Measurements from ENCODE around the gene KCNJ12.
"Not testable (repeated sequence)": the region's sequence is repeated elsewhere in the genome, so short reads cannot be mapped to it uniquely, and the experiment has no call there.

KCNJ12 gene

GRCh38 chr17:21422311-21423189 lies 46.4 kb downstream of the KCNJ12 start:
- DNase-seq (ENCODE audit: low spot score) = peak; percentile 27

- not testable (repeated sequence) for DNase-seq (ENCODE audit: low spot score)
Measured at GRCh38 chr17:21423190-21423493, 47.0 kb downstream of the KCNJ12 start.

- DNase-seq (ENCODE audit: low spot score) = not testable (repeated sequence)
Measured at GRCh38 chr17:21424697-21425096, 48.5 kb downstream of the KCNJ12 start.

- no peak for DNase-seq (ENCODE audit: low spot score)
Measured at GRCh38 chr17:21425321-21425720, 49.2 kb downstream of the KCNJ12 start.

GRCh38 chr17:21425736-21426135 lies 49.6 kb downstream of the KCNJ12 start:
- DNase-seq (ENCODE audit: low spot score) = no peak

GRCh38 chr17:21426246-21426645 lies 50.1 kb downstream of the KCNJ12 start:
- not testable (repeated sequence) for DNase-seq (ENCODE audit: low spot score)

- DNase-seq (ENCODE audit: low spot score) = not testable (repeated sequence)
Measured at GRCh38 chr17:21426876-21427275, 50.7 kb downstream of the KCNJ12 start.

GRCh38 chr17:21427727-21428126 lies 51.6 kb downstream of the KCNJ12 start:
- DNase-seq (ENCODE audit: low spot score) = not testable (repeated sequence)

- DNase-seq (ENCODE audit: low spot score) = not testable (repeated sequence)
Measured at GRCh38 chr17:21428752-21429424, 52.7 kb downstream of the KCNJ12 start.

- not testable (repeated sequence) for DNase-seq (ENCODE audit: low spot score)
Measured at GRCh38 chr17:21429921-21430628, 53.9 kb downstream of the KCNJ12 start.

- not testable (repeated sequence) for DNase-seq (ENCODE audit: low spot score)
Measured at GRCh38 chr17:21433971-21434370, 57.8 kb downstream of the KCNJ12 start.

- not testable (repeated sequence) for DNase-seq (ENCODE audit: low spot score)
Measured at GRCh38 chr17:21434976-21435375, 58.8 kb downstream of the KCNJ12 start.

- DNase-seq (ENCODE audit: low spot score) = not testable (repeated sequence)
Measured at GRCh38 chr17:21436481-21436880, 60.3 kb downstream of the KCNJ12 start.

- DNase-seq (ENCODE audit: low spot score) = not testable (repeated sequence)
Measured at GRCh38 chr17:21436883-21437836, 61.0 kb downstream of the KCNJ12 start.

- DNase-seq (ENCODE audit: low spot score) = not testable (repeated sequence)
Measured at GRCh38 chr17:21438316-21439014, 62.3 kb downstream of the KCNJ12 start.

GRCh38 chr17:21439015-21439336 lies 62.8 kb downstream of the KCNJ12 start:
- DNase-seq (ENCODE audit: low spot score) = not testable (repeated sequence)

GRCh38 chr17:21445091-21445650 lies 69.0 kb downstream of the KCNJ12 start:
- no peak for DNase-seq (ENCODE audit: low spot score)

GRCh38 chr17:21447552-21447951 lies 71.4 kb downstream of the KCNJ12 start:
- not testable (repeated sequence) for DNase-seq (ENCODE audit: low spot score)

GRCh38 chr17:21449891-21450290 lies 73.7 kb downstream of the KCNJ12 start:
- DNase-seq (ENCODE audit: low spot score) = not testable (repeated sequence)

GRCh38 chr17:21451975-21452374 lies 75.8 kb downstream of the KCNJ12 start:
- no peak for DNase-seq (ENCODE audit: low spot score)
